ENCODE measurements around the gene TLN1. TPM values are rescaled to one million over a fixed set of nuclear protein-coding genes. Genes with fewer than 3 reads are reported as not detected.

The TLN1 gene
- total and polyA plus RNA-seq, 7 donors, result 45.0 to 609 (median 354) TPM

GRCh38 chr9:35658137-35658967 is 73.6 kb downstream of the TLN1 start, which contains the start of gene CCDC107:
Gene CCDC107, plus strand, starts transcription at chr9:35658292. Its CDS starts 88 bp downstream, at chr9:35658380.
- TF ChIP-seq CTCF (IDR thresholded peaks at IDR 0.05) (peak in 3 of 4 experiments; percentile 43 to 59 (median 49)), POLR2A (IDR thresholded peaks at IDR 0.05) (peak; percentile 87 to 88), POLR2AphosphoS5 (IDR thresholded peaks at IDR 0.05) (peak; percentile 91 to 96 (median 94)), EP300 (IDR thresholded peaks at IDR 0.05) (no peak)
- H3K27me3 ChIP-seq, result no peaks in the 10 kb centered on the region
- H3K4me3 ChIP-seq, result peak within 1 kb of the TSS; percentile 70 to 92 (median 76)
- DNase-seq, result peak; percentile 93
- no peaks in the 10 kb centered on the region for H3K9me3 ChIP-seq
- peaks cover 0 to 59% (median 50%) of the 10 kb centered on the region in 4 donors for H3K4me1 ChIP-seq
- 0% methylated on average over 67 of the region's 67 CpGs for WGBS, 2 donors
- H3K27ac ChIP-seq, result peak within 1 kb of the TSS; percentile 97 to 98 (median 98)
- intact Hi-C loops (cut with DNase I), result loop anchor here (1.0 to 10.0 kb wide), 2 partner anchors 72 to 664 kb away; no protein-coding TSS in a partner anchor
- H3K36me3 ChIP-seq, result peaks cover 0 to 13% (median 10%) of the 10 kb centered on the region in 4 donors

GRCh38 chr9:35657546-35658136 is 74.4 kb downstream of the TLN1 start, which contains the start of gene RMRP:
Gene RMRP, minus strand, starts transcription at chr9:35658019.
- Histone ChIP-seq H3K36me3 (peaks cover 0 to 13% (median 10%) of the 10 kb centered on the region in 4 donors), H3K4me3 (peak within 1 kb of the TSS; percentile 70 to 92 (median 76)), H3K9me3 (no peaks in the 10 kb centered on the region), H3K27ac (peak within 1 kb of the TSS; percentile 97 to 98 (median 98)), H3K27me3 (no peaks in the 10 kb centered on the region), H3K4me1 (peaks cover 0 to 52% (median 47%) of the 10 kb centered on the region in 4 donors)
- intact Hi-C loops (cut with DNase I), result loop anchor here (1.0 to 10.0 kb wide), 3 partner anchors 73 to 663 kb away; partner anchors contain the start of gene HINT2
- TF ChIP-seq POLR2AphosphoS5 (IDR thresholded peaks at IDR 0.05) (peak; percentile 91 to 97 (median 96)), CTCF (IDR thresholded peaks at IDR 0.05) (peak; percentile 42 to 62 (median 62)), POLR2A (IDR thresholded peaks at IDR 0.05) (peak; percentile 85 to 87), EP300 (IDR thresholded peaks at IDR 0.05) (peak; percentile 70 to 99 (median 94))
- 1% methylated on average over 42 of the region's 42 CpGs for WGBS, 2 donors
- DNase-seq, result peak; percentile 100

GRCh38 chr9:35656831-35657545 is 75.0 kb downstream of the TLN1 start:
- H3K9me3 ChIP-seq, result no peaks in the 10 kb centered on the region
- TF ChIP-seq POLR2AphosphoS5 (IDR thresholded peaks at IDR 0.05) (peak in 1 of 4 donors; percentile 4), CTCF (IDR thresholded peaks at IDR 0.05) (no peak), POLR2A (IDR thresholded peaks at IDR 0.05) (no peak), EP300 (IDR thresholded peaks at IDR 0.05) (no peak)
- peak; percentile 83 for DNase-seq
- H3K36me3 ChIP-seq, result peaks cover 0 to 13% (median 10%) of the 10 kb centered on the region in 4 donors
- intact Hi-C loops (cut with DNase I), result loop anchor here (2.0 to 10.0 kb wide), 2 partner anchors 158 to 662 kb away; partner anchors contain the start of gene HINT2
- H3K4me3 ChIP-seq, result peak overlapping the region; percentile 30 to 77 (median 72)
- WGBS, 2 donors, result 27 to 35% methylated on average over 25 of the region's 25 CpGs
- H3K4me1 ChIP-seq, result peaks cover 0 to 48% (median 43%) of the 10 kb centered on the region in 4 donors
- H3K27me3 ChIP-seq, result no peaks in the 10 kb centered on the region
- peak overlapping the region; percentile 97 to 98 (median 98) for H3K27ac ChIP-seq

- H3K36me3 ChIP-seq, result peaks cover 0 to 13% (median 10%) of the 10 kb centered on the region in 4 donors
- H3K27ac ChIP-seq, result peak overlapping the region; percentile 97 to 98 (median 98)
- 78 to 89% methylated on average over 17 of the region's 17 CpGs for WGBS, 2 donors
- H3K4me1 ChIP-seq, result peaks cover 0 to 42% (median 37%) of the 10 kb centered on the region in 4 donors
- TF ChIP-seq POLR2A (IDR thresholded peaks at IDR 0.05) (no peak), EP300 (IDR thresholded peaks at IDR 0.05) (no peak), POLR2AphosphoS5 (IDR thresholded peaks at IDR 0.05) (no peak), CTCF (IDR thresholded peaks at IDR 0.05) (no peak)
- H3K4me3 ChIP-seq, result no peak overlapping the region
- no peaks in the 10 kb centered on the region for H3K27me3 ChIP-seq
- no peaks in the 10 kb centered on the region for H3K9me3 ChIP-seq
- intact Hi-C loops (cut with DNase I), result loop anchor here (2.0 to 10.0 kb wide), 2 partner anchors 158 to 662 kb away; partner anchors contain the start of gene HINT2
- no peak for DNase-seq
These were observed 75.6 kb downstream of the TLN1 start for GRCh38 chr9:35656348-35656747.
